ENCODE data around the gene PPP1R15A. TPM values are rescaled to one million over a fixed set of nuclear protein-coding genes. Genes with fewer than 3 reads are reported as not detected.
"Not testable (repeated sequence)": the region's sequence is repeated elsewhere in the genome, so short reads cannot be mapped to it uniquely, and the experiment has no call there.

Gene PPP1R15A
- total and polyA plus RNA-seq, 3 experiments from 2014 or later = 67.1 to 159 (median 69.3) TPM

- no peak overlapping the region for H3K4me3 Mint-ChIP-seq
- peaks cover 0 to 2% (median 0%) of the 10 kb centered on the region in 5 donors for H3K9me3 Mint-ChIP-seq
- Histone ChIP-seq H3K27me3 (ENCODE audit: insufficient read depth, low read length, poor library complexity, severe bottlenecking) (no peaks in the 10 kb centered on the region), H3K4me1 (ENCODE audit: insufficient read depth, low read length) (no peaks in the 10 kb centered on the region), H3K27ac (ENCODE audit: low read depth, low read length) (no peak overlapping the region), H3K4me3 (ENCODE audit: low read length) (no peak overlapping the region), H3K36me3 (ENCODE audit: insufficient read depth, low read length) (peaks cover 45% of the 10 kb centered on the region), H3K9me3 (ENCODE audit: low read length) (no peaks in the 10 kb centered on the region)
- peak overlapping the region in 1 of 8 donors; percentile 49 for H3K27ac Mint-ChIP-seq
- no peaks in the 10 kb centered on the region for H3K4me1 Mint-ChIP-seq
- DNase-seq = no peak
- H3K36me3 Mint-ChIP-seq = peaks cover 8 to 72% (median 23%) of the 10 kb centered on the region in 3 donors
- no peaks in the 10 kb centered on the region for H3K27me3 Mint-ChIP-seq
- CTCF ChIA-PET = interaction anchor here (1.2 kb wide), 1 partner anchor 40 kb away, joined by 3 read pairs; no protein-coding TSS in a partner anchor
- POLR2A ChIA-PET = no interaction called here
Observed at GRCh38 chr19:48914181-48914580, 42.0 kb downstream of the PPP1R15A start.

DNA sequence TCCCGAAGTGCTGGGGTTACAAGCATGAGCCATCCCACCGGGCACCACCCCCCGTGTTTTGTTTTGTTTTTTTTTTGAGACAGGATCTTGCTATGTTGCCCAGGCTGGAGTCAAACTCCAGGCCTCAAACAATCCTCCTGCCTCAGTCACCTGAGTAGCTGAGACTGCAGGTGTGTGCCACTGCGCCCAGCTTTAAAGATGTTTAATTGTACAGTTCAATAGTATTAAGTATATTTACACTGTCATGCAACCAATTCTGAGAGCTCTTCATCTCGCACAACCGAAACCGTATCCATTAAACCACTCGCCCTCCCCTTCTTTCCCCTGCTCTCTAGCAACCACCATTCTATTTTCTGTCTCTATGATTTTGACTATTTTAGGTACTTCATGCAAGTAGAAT, 43.5 kb downstream of the PPP1R15A start:
- no peaks in the 10 kb centered on the region for H3K27me3 Mint-ChIP-seq
- no peaks in the 10 kb centered on the region for H3K4me1 ChIP-seq (ENCODE audit: insufficient read depth, low read length)
- H3K27ac ChIP-seq (ENCODE audit: low read depth, low read length) = no peak overlapping the region
- H3K4me3 Mint-ChIP-seq = no peak overlapping the region
- no peak for DNase-seq
- H3K27ac Mint-ChIP-seq = peak overlapping the region in 1 of 8 donors; percentile 13
- H3K4me1 Mint-ChIP-seq = no peaks in the 10 kb centered on the region
- H3K4me3 ChIP-seq (ENCODE audit: low read length) = no peak overlapping the region
- ChIA-PET POLR2A (no interaction called here), CTCF (interaction anchor here (1.1 kb wide), 1 partner anchor 78 kb away, joined by 3 read pairs; the partner anchor contains the start of gene RUVBL2)
- peaks cover 41% of the 10 kb centered on the region for H3K36me3 ChIP-seq (ENCODE audit: insufficient read depth, low read length)
- H3K9me3 Mint-ChIP-seq = peaks cover 0 to 2% (median 0%) of the 10 kb centered on the region in 5 donors
- H3K36me3 Mint-ChIP-seq = peaks cover 8 to 67% (median 23%) of the 10 kb centered on the region in 3 donors
- H3K9me3 ChIP-seq (ENCODE audit: low read length) = no peaks in the 10 kb centered on the region
- no peaks in the 10 kb centered on the region for H3K27me3 ChIP-seq (ENCODE audit: insufficient read depth, low read length, poor library complexity, severe bottlenecking)

DNA sequence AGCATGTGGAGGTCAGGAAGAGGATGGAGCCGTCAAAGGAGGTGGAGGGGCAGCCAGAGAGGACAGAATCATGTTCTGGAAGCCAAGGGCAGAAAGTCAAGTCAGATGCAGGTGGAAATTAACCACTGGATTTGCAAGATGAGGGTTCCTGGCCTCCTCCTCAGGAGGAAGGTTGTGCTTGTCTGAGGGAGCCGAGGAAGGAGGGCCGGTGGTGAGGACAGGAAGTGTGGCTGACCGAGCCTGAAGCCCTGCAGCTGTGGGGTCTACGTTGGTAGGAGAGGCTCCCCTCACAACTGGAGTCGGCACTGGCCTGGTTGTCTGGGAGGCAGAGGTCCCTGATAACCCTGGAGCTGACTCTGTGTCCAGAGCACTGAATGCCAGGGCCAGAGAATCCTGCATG, 45.9 kb downstream of the PPP1R15A start:
- H3K36me3 ChIP-seq (ENCODE audit: insufficient read depth, low read length) = peaks cover 22% of the 10 kb centered on the region
- POLR2A ChIA-PET = interaction anchor here (0.7 kb wide), 1 partner anchor 18 kb away, joined by 4 read pairs; the partner anchor contains the start of gene NUCB1
- no peak overlapping the region for H3K4me3 Mint-ChIP-seq

GRCh38 chr19:48918801-48919247, 46.6 kb downstream of the PPP1R15A start:
- Mint-ChIP-seq H3K27me3 (no peaks in the 10 kb centered on the region), H3K9me3 (no peaks in the 10 kb centered on the region), H3K36me3 (peaks cover 6 to 61% (median 8%) of the 10 kb centered on the region in 3 donors), H3K4me1 (peaks cover 0 to 2% (median 0%) of the 10 kb centered on the region in 3 donors), H3K27ac (peak overlapping the region in 2 of 8 donors; percentile 39 to 79), H3K4me3 (no peak overlapping the region)
- DNase-seq = no peak
- ChIA-PET CTCF (interaction anchor here (0.7 kb wide), 1 partner anchor 64 kb away, joined by 3 read pairs; no protein-coding TSS in a partner anchor), POLR2A (no interaction called here)
- Histone ChIP-seq H3K4me3 (ENCODE audit: low read length) (no peak overlapping the region), H3K9me3 (ENCODE audit: low read length) (no peaks in the 10 kb centered on the region), H3K27me3 (ENCODE audit: insufficient read depth, low read length, poor library complexity, severe bottlenecking) (no peaks in the 10 kb centered on the region), H3K36me3 (ENCODE audit: insufficient read depth, low read length) (peaks cover 15% of the 10 kb centered on the region), H3K27ac (ENCODE audit: low read depth, low read length) (no peak overlapping the region), H3K4me1 (ENCODE audit: insufficient read depth, low read length) (no peaks in the 10 kb centered on the region)

More for the DNA sequence above, 45.9 kb downstream of the PPP1R15A start:
- H3K4me3 ChIP-seq (ENCODE audit: low read length) = no peak overlapping the region
- Mint-ChIP-seq H3K36me3 (peaks cover 8 to 63% (median 8%) of the 10 kb centered on the region in 3 donors), H3K27me3 (no peaks in the 10 kb centered on the region), H3K9me3 (no peaks in the 10 kb centered on the region), H3K4me1 (peaks cover 0 to under 1% (median 0%) of the 10 kb centered on the region in 3 donors), H3K27ac (peak overlapping the region in 1 of 8 donors; percentile 43)
- no peak for DNase-seq
- H3K4me1 ChIP-seq (ENCODE audit: insufficient read depth, low read length) = no peaks in the 10 kb centered on the region
- H3K27me3 ChIP-seq (ENCODE audit: insufficient read depth, low read length, poor library complexity, severe bottlenecking) = no peaks in the 10 kb centered on the region
- H3K9me3 ChIP-seq (ENCODE audit: low read length) = no peaks in the 10 kb centered on the region
- CTCF ChIA-PET = interaction anchor here (0.9 kb wide), 1 partner anchor 53 kb away, joined by 3 read pairs; no protein-coding TSS in a partner anchor
- H3K27ac ChIP-seq (ENCODE audit: low read depth, low read length) = no peak overlapping the region

GRCh38 chr19:48919271-48919670, 47.0 kb downstream of the PPP1R15A start:
- DNase-seq; H3K27me3 ChIP-seq (ENCODE audit: insufficient read depth, low read length, poor library complexity, severe bottlenecking); POLR2A ChIA-PET; H3K27me3 Mint-ChIP-seq; H3K9me3 ChIP-seq (ENCODE audit: low read length); H3K4me3 ChIP-seq (ENCODE audit: low read length); H3K27ac ChIP-seq (ENCODE audit: low read depth, low read length); H3K4me3 Mint-ChIP-seq; H3K4me1 ChIP-seq (ENCODE audit: insufficient read depth, low read length); H3K4me1 Mint-ChIP-seq; H3K27ac Mint-ChIP-seq; H3K9me3 Mint-ChIP-seq: not testable (repeated sequence)
- H3K36me3 ChIP-seq (ENCODE audit: insufficient read depth, low read length) = peaks cover 13% of the 10 kb centered on the region
- H3K36me3 Mint-ChIP-seq = peaks cover 4 to 59% (median 7%) of the 10 kb centered on the region in 3 donors
- CTCF ChIA-PET = interaction anchor here (0.7 kb wide), 1 partner anchor 64 kb away, joined by 3 read pairs; no protein-coding TSS in a partner anchor

GRCh38 chr19:48920949-48921348, 48.7 kb downstream of the PPP1R15A start:
- ChIA-PET POLR2A (no interaction called here), CTCF (no interaction called here)
- Histone ChIP-seq H3K36me3 (ENCODE audit: insufficient read depth, low read length) (peaks cover 9% of the 10 kb centered on the region), H3K4me3 (ENCODE audit: low read length) (no peak overlapping the region), H3K27me3 (ENCODE audit: insufficient read depth, low read length, poor library complexity, severe bottlenecking) (no peaks in the 10 kb centered on the region), H3K27ac (ENCODE audit: low read depth, low read length) (no peak overlapping the region), H3K4me1 (ENCODE audit: insufficient read depth, low read length) (no peaks in the 10 kb centered on the region), H3K9me3 (ENCODE audit: low read length) (no peaks in the 10 kb centered on the region)
- Mint-ChIP-seq H3K4me3 (no peak overlapping the region), H3K4me1 (peaks cover 0 to 4% (median 0%) of the 10 kb centered on the region in 3 donors), H3K36me3 (peaks cover under 1 to 48% (median 2%) of the 10 kb centered on the region in 3 donors), H3K27me3 (no peaks in the 10 kb centered on the region), H3K27ac (no peak overlapping the region), H3K9me3 (no peaks in the 10 kb centered on the region)
- no peak for DNase-seq

GRCh38 chr19:48921721-48922500, 49.7 kb downstream of the PPP1R15A start:
- no peak for DNase-seq
- peaks cover 0 to 4% (median 0%) of the 10 kb centered on the region in 3 donors for H3K4me1 Mint-ChIP-seq
- no peaks in the 10 kb centered on the region for H3K9me3 ChIP-seq (ENCODE audit: low read length)
- peaks cover 0 to 42% (median 0%) of the 10 kb centered on the region in 3 donors for H3K36me3 Mint-ChIP-seq
- H3K27me3 Mint-ChIP-seq = no peaks in the 10 kb centered on the region
- H3K4me3 ChIP-seq (ENCODE audit: low read length) = no peak overlapping the region
- ChIA-PET POLR2A (no interaction called here), CTCF (no interaction called here)
- H3K27ac ChIP-seq (ENCODE audit: low read depth, low read length) = no peak overlapping the region
- H3K27me3 ChIP-seq (ENCODE audit: insufficient read depth, low read length, poor library complexity, severe bottlenecking) = no peaks in the 10 kb centered on the region
- peak overlapping the region in 1 of 8 donors; percentile 32 for H3K27ac Mint-ChIP-seq
- peaks cover 9% of the 10 kb centered on the region for H3K36me3 ChIP-seq (ENCODE audit: insufficient read depth, low read length)
- H3K4me3 Mint-ChIP-seq = no peak overlapping the region
- H3K4me1 ChIP-seq (ENCODE audit: insufficient read depth, low read length) = no peaks in the 10 kb centered on the region
- no peaks in the 10 kb centered on the region for H3K9me3 Mint-ChIP-seq

All from CD8-positive, alpha-beta memory T cell (primary cell).